H9 (cell line): ENCODE data around the gene FNDC3B. TPM values are rescaled to one million over a fixed set of nuclear protein-coding genes. Genes with fewer than 3 reads are reported as not detected.

Source experiments
- DNase-seq: peaks from one replicate; pipeline ENCODE4 v3.0.0-alpha.2; 2017
- H2AFZ ChIP-seq: one replicate; pipeline ENCODE4 v1.6.1; 2013; ENCODE audit warnings: mild to moderate bottlenecking, low read length, control low read depth, moderate library complexity
- H2AK5ac ChIP-seq: 2 replicates; pipeline ENCODE4 v1.6.1; 2013; ENCODE audit warnings: low read length, control low read depth, mixed read lengths; ENCODE audit not compliant: insufficient read length
- H2BK120ac ChIP-seq: one replicate; pipeline ENCODE4 v1.6.1; 2013; ENCODE audit warnings: low read depth, mild to moderate bottlenecking, low read length, control low read depth, inconsistent platforms; ENCODE audit not compliant: poor library complexity, severe bottlenecking
- H2BK12ac ChIP-seq: 2 replicates; pipeline ENCODE4 v1.6.1; 2013; ENCODE audit warnings: low read length, control low read depth, mixed read lengths, low read depth; ENCODE audit not compliant: insufficient read length
- H2BK15ac ChIP-seq: 2 replicates; pipeline ENCODE4 v1.6.1; 2013; ENCODE audit warnings: low read depth, low read length, control low read depth
- H2BK20ac ChIP-seq: one replicate; pipeline ENCODE4 v1.6.1; 2013; ENCODE audit warnings: low read depth, mild to moderate bottlenecking, low read length, control low read depth, inconsistent platforms; ENCODE audit not compliant: poor library complexity, severe bottlenecking
- H2BK5ac ChIP-seq: 2 replicates; pipeline ENCODE4 v1.6.1; 2013; ENCODE audit warnings: low read length, control low read depth, mixed read lengths; ENCODE audit not compliant: insufficient read length
- H3K14ac ChIP-seq: 2 replicates; pipeline ENCODE4 v1.6.1; 2013; ENCODE audit warnings: low read length, control low read depth; ENCODE audit not compliant: insufficient read depth
- H3K18ac ChIP-seq: 2 replicates; pipeline ENCODE4 v1.6.1; 2013; ENCODE audit warnings: low read depth, mild to moderate bottlenecking, mixed read lengths, low read length, control low read depth; ENCODE audit not compliant: insufficient read length
- H3K23ac ChIP-seq: 2 replicates; pipeline ENCODE4 v1.6.1; 2013; ENCODE audit warnings: low read length, control low read depth, mixed read lengths, low read depth; ENCODE audit not compliant: insufficient read length
- H3K23me2 ChIP-seq: 2 replicates; pipeline ENCODE4 v1.6.1; 2013; ENCODE audit warnings: low read depth, mild to moderate bottlenecking, mixed read lengths, low read length, control low read depth; ENCODE audit not compliant: insufficient read length, poor library complexity, severe bottlenecking
- H3K27ac ChIP-seq: 2 replicates; pipeline ENCODE4 v1.5.1; 2013; ENCODE audit warnings: low read length, control low read depth, mixed read lengths, low read depth; ENCODE audit not compliant: insufficient read length
- H3K27me3 ChIP-seq: 2 replicates; pipeline ENCODE4 v1.6.1; 2013; ENCODE audit warnings: low read length, control low read depth, inconsistent platforms; ENCODE audit not compliant: insufficient read depth
- H3K4ac ChIP-seq: 2 replicates; pipeline ENCODE4 v1.6.1; 2013; ENCODE audit warnings: low read depth, mild to moderate bottlenecking, control low read depth, inconsistent platforms, low read length, moderate library complexity
- H3K4me1 ChIP-seq: 2 replicates; pipeline ENCODE4 v1.6.1; 2013; ENCODE audit warnings: low read length, control low read depth, inconsistent platforms; ENCODE audit not compliant: insufficient read depth
- H3K4me2 ChIP-seq: 2 replicates; pipeline ENCODE4 v1.6.1; 2013; ENCODE audit warnings: low read length, control low read depth, mixed read lengths; ENCODE audit not compliant: insufficient read length, insufficient read depth
- H3K56ac ChIP-seq: 2 replicates; pipeline ENCODE4 v1.6.1; 2013; ENCODE audit warnings: low read depth, mild to moderate bottlenecking, mixed read lengths, low read length, control low read depth; ENCODE audit not compliant: insufficient read length
- H3K79me1 ChIP-seq: 2 replicates; pipeline ENCODE4 v1.6.1; 2013; ENCODE audit warnings: low read depth, mild to moderate bottlenecking, moderate library complexity, low read length, control low read depth, inconsistent platforms; ENCODE audit not compliant: insufficient read depth, poor library complexity, severe bottlenecking
- H3K79me2 ChIP-seq: 2 replicates; pipeline ENCODE4 v1.6.1; 2013; ENCODE audit warnings: low read length, control low read depth, inconsistent platforms; ENCODE audit not compliant: insufficient read depth
- H3K9ac ChIP-seq: 2 replicates; pipeline ENCODE4 v1.6.1; 2013; ENCODE audit warnings: low read length, control low read depth, mixed read lengths; ENCODE audit not compliant: insufficient read length; ENCODE audit errors: extremely low read depth
- H3K9me3 ChIP-seq: one replicate; pipeline ENCODE4 v1.6.1; 2013; ENCODE audit warnings: low read depth, low read length, inconsistent platforms; ENCODE audit not compliant: control insufficient read depth
- H3T11ph ChIP-seq: one replicate; pipeline ENCODE4 v1.6.1; 2013; ENCODE audit warnings: mild to moderate bottlenecking, low read length, control low read depth, inconsistent platforms
- H4K20me1 ChIP-seq: one replicate; pipeline ENCODE4 v1.6.1; 2013; ENCODE audit not compliant: control insufficient read depth, insufficient read length, insufficient read depth
- H4K5ac ChIP-seq: 2 replicates; pipeline ENCODE4 v1.6.1; 2013; ENCODE audit warnings: low read depth, mild to moderate bottlenecking, mixed read lengths, low read length, control low read depth; ENCODE audit not compliant: insufficient read length
- H4K8ac ChIP-seq: replicated peaks from 2 replicates; pipeline ENCODE4 v1.6.1; 2013; ENCODE audit warnings: low read length, control low read depth, mixed read lengths, low read depth; ENCODE audit not compliant: insufficient read length
- H4K91ac ChIP-seq: 2 replicates; pipeline ENCODE4 v1.6.1; 2013; ENCODE audit warnings: low read depth, mild to moderate bottlenecking, moderate library complexity, mixed read lengths, low read length, control low read depth; ENCODE audit not compliant: insufficient read length
- H3K27ac Mint-ChIP-seq, 3 experiments: 2 replicates in 2 of 3; 3 replicates in 1 of 3; pipeline ENCODE4 v1.8.0; 2020 to 2021; ENCODE audit warnings: mixed read lengths in 3 of 3, mild to moderate bottlenecking in 1 of 3, moderate library complexity in 1 of 3
- H3K27me3 Mint-ChIP-seq: 2 replicates; pipeline ENCODE4 v1.8.0; 2021; ENCODE audit warnings: low read depth, mild to moderate bottlenecking, moderate library complexity, mixed read lengths
- H3K36me3 Mint-ChIP-seq, 3 experiments: 2 replicates in 2 of 3; 3 replicates in 1 of 3; pipeline ENCODE4 v1.8.0; 2020 to 2021; ENCODE audit warnings: low read depth in 3 of 3, mixed read lengths in 3 of 3; ENCODE audit not compliant: insufficient read depth in 1 of 3
- H3K4me1 Mint-ChIP-seq, 2 experiments: 2 replicates each; pipeline ENCODE4 v1.8.0; 2020; ENCODE audit warnings: mixed read lengths in 2 of 2
- H3K4me3 Mint-ChIP-seq, 2 experiments: 2 replicates in 1 of 2; 3 replicates in 1 of 2; pipeline ENCODE4 v1.8.0; 2020 to 2021; ENCODE audit warnings: mild to moderate bottlenecking in 2 of 2, mixed read lengths in 2 of 2, moderate library complexity in 1 of 2
- H3K9me3 Mint-ChIP-seq, 2 experiments: 2 replicates in 1 of 2; 3 replicates in 1 of 2; pipeline ENCODE4 v1.8.0; 2020; ENCODE audit warnings: mild to moderate bottlenecking in 2 of 2, mixed read lengths in 2 of 2, moderate library complexity in 1 of 2
- CTCF ChIP-seq: fragments of 200-600 bp; sonication (generic); conservative IDR thresholded peaks from 3 replicates; pipeline ENCODE4 v1.8.0; 2021; ENCODE audit warnings: antibody characterized with exemption, mild to moderate bottlenecking
- WGBS: extraction: QIAGEN DNeasy Blood & Tissue Kit; methylation state at CpG from one replicate; pipeline ENCODE4 v1.1.7; 2013; ENCODE audit warnings: missing lambda C conversion rate, low lambda C conversion rate, mixed read lengths; ENCODE audit not compliant: insufficient read length; ENCODE audit errors: extremely low coverage; 5-methylcytosine and 5-hydroxymethylcytosine counted together
- total RNA-seq: library from RNA; stranded (reverse); gene quantifications from 2 replicates; pipeline ENCODE4 v1.2.1, GENCODE V29; 2021

FNDC3B gene
- total RNA-seq, 1 experiment from 2014 or later: 43.8 TPM

- Histone ChIP-seq H2AK5ac (no peak overlapping the region), H3T11ph (no peak overlapping the region), H3K4ac (no peak overlapping the region), H3K14ac (no peak overlapping the region), H3K79me1 (no peaks in the 10 kb centered on the region), H2AFZ (no peak overlapping the region), H3K9ac (no peak overlapping the region), H3K56ac (no peak overlapping the region), H2BK12ac (no peak overlapping the region), H2BK20ac (no peak overlapping the region), H3K9me3 (no peaks in the 10 kb centered on the region), H2BK15ac (no peak overlapping the region), H3K79me2 (no peaks in the 10 kb centered on the region; the same call in 1 of the 2 replicates), H4K8ac (no peak overlapping the region), H3K23me2 (peaks cover 4% of the 10 kb centered on the region), H4K20me1 (no peaks in the 10 kb centered on the region), H3K18ac (no peak overlapping the region), H3K27ac (no peak overlapping the region), H3K23ac (no peak overlapping the region), H3K4me1 (peaks cover 16% of the 10 kb centered on the region), H3K4me2 (no peak overlapping the region), H2BK5ac (no peak overlapping the region), H3K27me3 (no peaks in the 10 kb centered on the region), H4K91ac (no peak overlapping the region), H2BK120ac (no peak overlapping the region), H4K5ac (no peak overlapping the region)
- no CpG with 5 or more reads among the region's 5 CpGs for WGBS
- no peaks in the 10 kb centered on the region for H3K9me3 Mint-ChIP-seq
- peak overlapping the region in 1 of 2 experiments; percentile 48; a peak in 1 of 5 replicates for H3K4me3 Mint-ChIP-seq
- no peak for TF ChIP-seq CTCF
- H3K27me3 Mint-ChIP-seq: no peaks in the 10 kb centered on the region
- H3K27ac Mint-ChIP-seq: peak overlapping the region; percentile 34 to 97 (median 52); a peak in 5 of 7 replicates
- no peak for DNase-seq
- peaks cover 59 to 64% of the 10 kb centered on the region in 2 experiments for H3K4me1 Mint-ChIP-seq
- H3K36me3 Mint-ChIP-seq: peaks cover 0 to under 1% (median 0%) of the 10 kb centered on the region in 3 experiments; a peak in 2 of 7 replicates
Measured at GRCh38 chr3:172170073-172170709, 130.8 kb downstream of the FNDC3B start.
